GM12878 (cell line): Measurements from ENCODE around the gene MRPS35. TPM values are rescaled to one million over a fixed set of nuclear protein-coding genes. Genes with fewer than 3 reads are reported as not detected.

Source experiments
- ATAC-seq: fragments of 200-7000 bp; cut with Tn5 transposase; 3 replicates; pipeline ENCODE4 v1.9.1; 2020; ENCODE audit warnings: mild to moderate bottlenecking, moderate library complexity
- BruUV-seq: library from RNA; stranded (reverse); fragments of 400-500 nt; replicated peaks from 2 replicates; lab custom pipeline; 2021; lab: Mats Ljungman, UMichigan
- CTCF ChIA-PET: fragments of 300-600 bp; sonication (Branson Sonifier 250); formaldehyde crosslinking; extraction: SDS; loops from one replicate; lab custom pipeline; 2021; ENCODE audit warnings: inconsistent platforms; lab: Yijun Ruan, JAX
- POLR2A ChIA-PET: fragments of 350-600 bp; formaldehyde crosslinking; extraction: SDS; loops from one replicate; lab custom pipeline; 2021; ENCODE audit warnings: inconsistent platforms; lab: Charles Lee
- RAD21 ChIA-PET: fragments of 300-600 bp; sonication (Branson Sonifier 250); formaldehyde crosslinking; loops from one replicate; lab custom pipeline; 2023; ENCODE audit warnings: antibody characterized with exemption; ENCODE audit not compliant: unreplicated experiment; lab: Charles Lee
- SMC1A ChIA-PET: fragments of 300-600 bp; sonication (Branson Sonifier 250); formaldehyde crosslinking; loops from one replicate; lab custom pipeline; 2023; ENCODE audit not compliant: unreplicated experiment, uncharacterized antibody; lab: Charles Lee
- DNase-seq: peaks from one replicate; pipeline ENCODE4 v3.0.0-alpha.2; 2011; ENCODE audit warnings: low read depth, low spot score
- FAIRE-seq: peaks from 3 replicates; lab custom pipeline; 2011; peaks lifted over from hg19 to GRCh38; lab: Jason Lieb, UNC
- H2AFZ ChIP-seq: 2 replicates; pipeline ENCODE4 v1.6.0; 2011; ENCODE audit warnings: low read depth, low read length, control low read depth; ENCODE audit not compliant: control insufficient read depth
- H3K27ac ChIP-seq: 2 replicates; pipeline ENCODE4 v1.5.1; 2011; ENCODE audit warnings: control low read depth; ENCODE audit not compliant: control insufficient read depth, insufficient read depth
- H3K27me3 ChIP-seq, 2 experiments: replicated peaks in 1 of 2; 2 replicates each; pipeline versions ENCODE4 v1.6.0 to v1.6.1; 2011; ENCODE audit warnings: low read length in 1 of 2; ENCODE audit not compliant: control insufficient read depth in 2 of 2, insufficient read depth in 2 of 2
- H3K36me3 ChIP-seq, 2 experiments: 2 replicates each; pipeline ENCODE4 v1.5.1; 2011; ENCODE audit warnings: low read length in 1 of 2; ENCODE audit not compliant: control insufficient read depth in 2 of 2, insufficient read depth in 2 of 2
- H3K4me1 ChIP-seq: 2 replicates; pipeline ENCODE4 v1.6.1; 2011; ENCODE audit warnings: mild to moderate bottlenecking, low read length, moderate library complexity, mixed read lengths; ENCODE audit not compliant: control insufficient read depth, insufficient read depth
- H3K4me2 ChIP-seq: 2 replicates; pipeline ENCODE4 v1.6.0; 2011; ENCODE audit warnings: control low read depth; ENCODE audit not compliant: control insufficient read depth, insufficient read depth
- H3K4me3 ChIP-seq: fragments of 200-600 bp; sonication (generic); 2 replicates; pipeline ENCODE4 v1.5.1; 2016
- H3K79me2 ChIP-seq: 2 replicates; pipeline ENCODE4 v1.6.0; 2011; ENCODE audit warnings: low read length; ENCODE audit not compliant: control insufficient read depth, insufficient read depth
- H3K9ac ChIP-seq: 2 replicates; pipeline ENCODE4 v1.8.0; 2011; ENCODE audit warnings: low read length, control low read depth, mixed read lengths; ENCODE audit not compliant: control insufficient read depth, insufficient read depth
- H3K9me3 ChIP-seq: replicated peaks from 3 replicates; pipeline ENCODE4 v1.5.1; 2011; ENCODE audit warnings: mild to moderate bottlenecking, low read length; ENCODE audit not compliant: control insufficient read depth, insufficient read depth
- H4K20me1 ChIP-seq: 2 replicates; pipeline ENCODE4 v1.6.0; 2011; ENCODE audit not compliant: control insufficient read depth, insufficient read depth
- BCLAF1 ChIP-seq: fragments of 450-650 bp; IDR thresholded peaks from 2 replicates; pipeline ENCODE4 v1.6.1; 2017; ENCODE audit warnings: antibody characterized with exemption, mild to moderate bottlenecking, moderate library complexity
- E2F8 ChIP-seq: fragments of 450-650 bp; IDR thresholded peaks from 2 replicates; pipeline ENCODE4 v1.6.1; 2018; ENCODE audit warnings: mild to moderate bottlenecking, low read depth, moderate library complexity; ENCODE audit not compliant: partially characterized antibody
- ESRRA ChIP-seq: IDR thresholded peaks from 2 replicates; pipeline ENCODE4 v1.6.1; 2012; ENCODE audit warnings: mild to moderate bottlenecking, low read length, improper control_type of control experiment
- FOS ChIP-seq: IDR thresholded peaks from 3 replicates; pipeline ENCODE4 v1.6.1; 2011; ENCODE audit warnings: borderline replicate concordance; ENCODE audit not compliant: insufficient read length; ENCODE audit errors: extremely low read depth
- IKZF1 ChIP-seq: fragments of 450-650 bp; conservative IDR thresholded peaks from 2 replicates; pipeline ENCODE4 v1.6.1; 2017; ENCODE audit warnings: antibody characterized with exemption, mild to moderate bottlenecking
- IRF5 ChIP-seq: fragments of 450-650 bp; IDR thresholded peaks from 2 replicates; pipeline ENCODE4 v1.6.1; 2017; ENCODE audit warnings: borderline replicate concordance
- MTA2 ChIP-seq: fragments of 450-650 bp; IDR thresholded peaks from 2 replicates; pipeline ENCODE4 v1.6.1; 2016; ENCODE audit warnings: low read depth, mild to moderate bottlenecking, moderate library complexity
- PAX8 ChIP-seq: fragments of 450-650 bp; IDR thresholded peaks from 2 replicates; pipeline ENCODE4 v1.6.1; 2017; ENCODE audit warnings: mild to moderate bottlenecking, moderate library complexity
- POLR2A ChIP-seq: IDR thresholded peaks from 2 replicates; pipeline ENCODE4 v1.6.1; 2011; ENCODE audit warnings: low read depth, mild to moderate bottlenecking, low read length
- PRDM15 ChIP-seq: fragments of 450-650 bp; formaldehyde crosslinking; IDR thresholded peaks from 2 replicates; pipeline ENCODE4 v1.4.0; 2020; ENCODE audit warnings: mild to moderate bottlenecking, moderate library complexity
- RBBP5 ChIP-seq: fragments of 200-600 bp; sonication (generic); conservative IDR thresholded peaks from 2 replicates; pipeline ENCODE4 v1.6.1; 2016
- ZNF384 ChIP-seq: IDR thresholded peaks from 2 replicates; pipeline ENCODE4 v1.6.1; 2012; ENCODE audit warnings: low read depth, mild to moderate bottlenecking, low read length, improper control_type of control experiment, borderline replicate concordance
- WGBS: methylation state at CpG from one replicate; pipeline ENCODE4 v1.1.6; 2016; ENCODE audit warnings: low lambda C conversion rate; ENCODE audit not compliant: insufficient replicate concordance, insufficient coverage; ENCODE audit errors: missing lambda C conversion rate; 5-methylcytosine and 5-hydroxymethylcytosine counted together
- in situ Hi-C: fragments of 300-500 bp; cut with MboI; formaldehyde crosslinking; loops from 9 replicates; pipeline ENCODE4 v1.14.3; 2018; ENCODE audit warnings: mixed read lengths
- intact Hi-C: fragments of 100-400 bp; cut with micrococcal nuclease; formaldehyde crosslinking; loops from one replicate; pipeline ENCODE4 v1.14.2; 2022; ENCODE audit not compliant: unreplicated experiment
- polyA plus RNA-seq, 11 experiments: library from polyadenylated mRNA; depleted of rRNA in 4 of 11; unstranded in 6 of 11; stranded (reverse) in 5 of 11; fragments of >200 nt; fragmentation: Nextera tagmentation in 4 of 11; fragmentation: Illumina TruSeq in 1 of 11; extraction: Ambion mirVana in 4 of 11; extraction: Trizol in 1 of 11; gene quantifications; 1 replicate in 1 of 11; 2 replicates in 10 of 11; pipeline versions ENCODE4 v1.2.1 to v1.2.3, GENCODE V29; 2011 to 2016; ENCODE audit warnings: inconsistent platforms in 2 of 11, missing spikeins in 2 of 11, low read depth in 1 of 11
- total RNA-seq, 4 experiments: library from RNA; depleted of rRNA in 3 of 4; stranded (reverse); fragments of >200 nt in 3 of 4; fragmentation: Illumina TruSeq in 1 of 4; extraction: Trizol in 1 of 4; gene quantifications; 2 replicates each; pipeline versions ENCODE4 v1.2.1 to v1.2.3, GENCODE V29; 2013 to 2021

MRPS35 gene
- total and polyA plus RNA-seq, 10 of the 15 experiments (the other 5 are each of a cell fraction or from before 2014, with no cell fraction given), result 45.7 to 111 (median 67.1) TPM

- TF ChIP-seq PRDM15 (no peak), POLR2A (no peak)
These were observed 61.9 kb downstream of the MRPS35 start (continued) for GRCh38 chr12:27772328-27773049.

- Histone ChIP-seq H3K36me3 (no peaks in the 10 kb centered on the region; a peak in 1 of 4 replicates), H3K79me2 (peaks cover 19% of the 10 kb centered on the region), H3K4me3 (no peak overlapping the region), H4K20me1 (no peaks in the 10 kb centered on the region), H3K27me3 (no peaks in the 10 kb centered on the region), H3K9me3 (no peaks in the 10 kb centered on the region), H3K4me2 (no peak overlapping the region), H2AFZ (no peak overlapping the region), H3K27ac (no peak overlapping the region), H3K4me1 (peaks cover 7% of the 10 kb centered on the region), H3K9ac (no peak overlapping the region)
- in situ Hi-C loops, result no loop called here
- ChIA-PET POLR2A (no interaction called here), CTCF (interaction anchor here (0.6 kb wide), 1 partner anchor 11 kb away, joined by 3 read pairs; no protein-coding TSS in a partner anchor), SMC1A (no interaction called here), RAD21 (no interaction called here)
- intact Hi-C loops, result no loop called here
- WGBS, result 79% methylated on average over 5 of the region's 5 CpGs
- no peak for ATAC-seq
- DNase-seq, result no peak
- FAIRE-seq, result no peak
- BruUV-seq, result no TSS peak
- no peak for TF ChIP-seq IKZF1
- no peak for TF ChIP-seq IRF5
- no peak for TF ChIP-seq ESRRA
- TF ChIP-seq RBBP5, result no peak
- no peak for TF ChIP-seq ZNF384
- TF ChIP-seq FOS, result no peak
- no peak for TF ChIP-seq MTA2
- TF ChIP-seq BCLAF1, result no peak
- no peak for TF ChIP-seq PAX8
- TF ChIP-seq E2F8, result no peak
These were observed 66.5 kb downstream of the MRPS35 start for GRCh38 chr12:27777141-27777540.
